HepG2 (cell line): Measurements from ENCODE around the gene SMIM29. TPM values are rescaled to one million over a fixed set of nuclear protein-coding genes. Genes with fewer than 3 reads are reported as not detected.

Experiments used
- ATAC-seq: fragments of 200-7000 bp; cut with Tn5 transposase; 3 replicates; pipeline ENCODE4 v1.9.1; 2020; ENCODE audit warnings: mild to moderate bottlenecking, moderate library complexity
- BruUV-seq: library from RNA; stranded (reverse); fragments of 400-500 nt; replicated peaks from 2 replicates; lab custom pipeline; 2021; lab: Mats Ljungman, UMichigan
- CTCF ChIA-PET: fragments of 300-600 bp; formaldehyde crosslinking; extraction: SDS; loops from one replicate; lab custom pipeline; 2021; ENCODE audit warnings: low total read pairs, inconsistent platforms, low intra/inter-chr PET ratio; lab: Yijun Ruan, JAX
- POLR2A ChIA-PET: fragments of 350-600 bp; sonication (Branson Sonifier 250); formaldehyde crosslinking; loops from one replicate; lab custom pipeline; 2020; ENCODE audit warnings: antibody characterized with exemption, inconsistent platforms; lab: Yijun Ruan, JAX
- DNase-seq: peaks from one replicate; pipeline ENCODE4 v3.0.0-alpha.2; 2015; ENCODE audit warnings: low spot score
- FAIRE-seq: peaks from 3 replicates; lab custom pipeline; 2011; peaks lifted over from hg19 to GRCh38; lab: Jason Lieb, UNC
- H2AFZ ChIP-seq: one replicate; pipeline ENCODE4 v1.6.1; 2011; ENCODE audit warnings: low read length, inconsistent platforms
- H3K27ac ChIP-seq: fragments of 300-600 bp; 3 replicates; pipeline ENCODE4 v1.8.0; 2011; ENCODE audit warnings: mixed run types, mild to moderate bottlenecking, mixed read lengths, low read length, inconsistent platforms; ENCODE audit not compliant: insufficient read depth; ENCODE audit errors: extremely low read length
- H3K27me3 ChIP-seq, 2 experiments: fragments of 200-600 bp in 1 of 2; 2 replicates in 1 of 2; 3 replicates in 1 of 2; pipeline versions ENCODE4 v1.6.0 to v1.8.0; 2011; ENCODE audit warnings: low read length in 2 of 2, mild to moderate bottlenecking in 2 of 2, moderate library complexity in 2 of 2, inconsistent platforms in 1 of 2; ENCODE audit not compliant: insufficient read depth in 2 of 2, control insufficient read depth in 1 of 2
- H3K36me3 ChIP-seq, 2 experiments: fragments of 200-600 bp in 1 of 2; replicated peaks in 1 of 2; 2 replicates in 1 of 2; 3 replicates in 1 of 2; pipeline versions ENCODE4 v1.5.1 to v1.8.0; 2011; ENCODE audit warnings: low read length in 2 of 2, inconsistent platforms in 1 of 2; ENCODE audit not compliant: insufficient read depth in 2 of 2, control insufficient read depth in 1 of 2
- H3K4me1 ChIP-seq: 2 replicates; pipeline ENCODE4 v1.5.1; 2012; ENCODE audit warnings: low read length, inconsistent platforms; ENCODE audit not compliant: insufficient read depth
- H3K4me2 ChIP-seq: 2 replicates; pipeline ENCODE4 v1.6.0; 2011; ENCODE audit warnings: low read depth, low read length, inconsistent platforms
- H3K4me3 ChIP-seq, 3 experiments: fragments of 200-600 bp in 1 of 3; sonication (generic), shearing (Covaris generic) in 1 of 3; replicated peaks in 1 of 3; 2 replicates each; pipeline ENCODE4 v1.5.1; 2011 to 2016; ENCODE audit warnings: low read length in 3 of 3, inconsistent platforms in 2 of 3, low read depth in 2 of 3, mild to moderate bottlenecking in 2 of 3, control low read depth in 1 of 3, mixed read lengths in 1 of 3; ENCODE audit not compliant: insufficient read depth in 1 of 3
- H3K79me2 ChIP-seq: one replicate; pipeline ENCODE4 v1.6.1; 2011; ENCODE audit warnings: low read length, inconsistent platforms; ENCODE audit not compliant: insufficient read depth
- H3K9ac ChIP-seq: 2 replicates; pipeline ENCODE4 v1.6.0; 2011; ENCODE audit warnings: mild to moderate bottlenecking, low read depth, low read length, inconsistent platforms; ENCODE audit not compliant: insufficient read depth
- H3K9me3 ChIP-seq: 2 replicates; pipeline ENCODE4 v1.5.1; 2012; ENCODE audit warnings: mild to moderate bottlenecking, low read length
- H4K20me1 ChIP-seq: 2 replicates; pipeline ENCODE4 v1.6.0; 2011; ENCODE audit warnings: inconsistent platforms, mild to moderate bottlenecking, low read length, moderate library complexity; ENCODE audit not compliant: insufficient read depth
- ATF7-NPFF ChIP-seq: sonication (generic); formaldehyde crosslinking; IDR thresholded peaks from 2 replicates; pipeline ENCODE4 v1.8.1; 2023; ENCODE audit warnings: mild to moderate bottlenecking, low read depth, missing genetic modification reagents, moderate library complexity
- EEA1 ChIP-seq: sonication (generic); formaldehyde crosslinking; IDR thresholded peaks from 2 replicates; pipeline ENCODE4 v1.5.1; 2020; ENCODE audit warnings: mild to moderate bottlenecking, missing genetic modification reagents, borderline replicate concordance
- JDP2 ChIP-seq: sonication (generic); formaldehyde crosslinking; IDR thresholded peaks from 2 replicates; pipeline ENCODE4 v1.8.1; 2022; ENCODE audit warnings: missing genetic modification reagents, borderline replicate concordance
- REL ChIP-seq: sonication (generic); formaldehyde crosslinking; conservative IDR thresholded peaks from 2 replicates; pipeline ENCODE4 v1.8.0; 2022; ENCODE audit warnings: mild to moderate bottlenecking, missing genetic modification reagents, moderate library complexity
- SOX5 ChIP-seq: IDR thresholded peaks from 2 replicates; pipeline ENCODE4 v1.6.1; 2016; ENCODE audit warnings: borderline replicate concordance
- ZNF274 ChIP-seq: sonication (generic); formaldehyde crosslinking; IDR thresholded peaks from 2 replicates; pipeline ENCODE4 v1.5.1; 2020; ENCODE audit warnings: mild to moderate bottlenecking, missing genetic modification reagents
- ZNF326 ChIP-seq: sonication (generic); formaldehyde crosslinking; IDR thresholded peaks from 2 replicates; pipeline ENCODE4 v1.4.0; 2020; ENCODE audit warnings: missing genetic modification reagents, borderline replicate concordance
- ZNF530 ChIP-seq: sonication (generic); formaldehyde crosslinking; IDR thresholded peaks from 2 replicates; pipeline ENCODE4 v1.5.0; 2020; ENCODE audit warnings: low read depth, mild to moderate bottlenecking, missing genetic modification reagents
- ZNF564 ChIP-seq: sonication (generic); formaldehyde crosslinking; IDR thresholded peaks from 2 replicates; pipeline ENCODE4 v1.8.1; 2023; ENCODE audit warnings: mild to moderate bottlenecking, missing genetic modification reagents
- WGBS: methylation state at CpG from one replicate; pipeline ENCODE4 v1.1.6; 2017; ENCODE audit warnings: low lambda C conversion rate; 5-methylcytosine and 5-hydroxymethylcytosine counted together
- in situ Hi-C: cut with HindIII; loops from 2 replicates; pipeline ENCODE4 v1.10.0; 2017; ENCODE audit warnings: low pct_unique_long_range_greater_than_20kb; ENCODE audit not compliant: extremely low pct_ligation_motif_present
- intact Hi-C: fragments of 100-400 bp; cut with micrococcal nuclease; formaldehyde crosslinking; loops from one replicate; pipeline ENCODE4 v1.10.0; 2022; ENCODE audit not compliant: unreplicated experiment
- polyA plus RNA-seq, 8 experiments: library from polyadenylated mRNA; depleted of rRNA in 3 of 8; stranded (reverse) in 7 of 8; unstranded in 1 of 8; fragments of >200 nt; fragmentation: Illumina TruSeq in 4 of 8; extraction: Trizol in 4 of 8; gene quantifications; 2 replicates each; pipeline versions ENCODE4 v1.2.1 to v1.2.3, GENCODE V29; 2011 to 2016; ENCODE audit warnings: low read depth in 4 of 8, missing spikeins in 1 of 8, mixed read lengths in 1 of 8; ENCODE audit not compliant: insufficient read depth in 1 of 8
- total RNA-seq, 5 experiments: library from RNA; depleted of rRNA; stranded (reverse); fragments of >200 nt; fragmentation: Illumina TruSeq; extraction: Trizol; gene quantifications; 2 replicates each; pipeline ENCODE4 v1.2.3, GENCODE V29; 2016; ENCODE audit warnings: low read depth in 1 of 5
- TF ChIP-seq, protein P1 (sequence below): sonication (generic); formaldehyde crosslinking; IDR thresholded peaks from 2 replicates; pipeline ENCODE4 v1.5.0; 2020; ENCODE audit warnings: missing genetic modification reagents
- TF ChIP-seq, protein P2 (sequence below): sonication (generic); formaldehyde crosslinking; IDR thresholded peaks from 2 replicates; pipeline ENCODE4 v1.8.0; 2022; ENCODE audit warnings: missing genetic modification reagents, mild to moderate bottlenecking, inconsistent platforms, borderline replicate concordance

The SMIM29 gene
- total and polyA plus RNA-seq, 2 of the 13 experiments (the other 11 are each of a cell fraction or from before 2014, with no cell fraction given) = 8.8 to 15.3 TPM

DNA sequence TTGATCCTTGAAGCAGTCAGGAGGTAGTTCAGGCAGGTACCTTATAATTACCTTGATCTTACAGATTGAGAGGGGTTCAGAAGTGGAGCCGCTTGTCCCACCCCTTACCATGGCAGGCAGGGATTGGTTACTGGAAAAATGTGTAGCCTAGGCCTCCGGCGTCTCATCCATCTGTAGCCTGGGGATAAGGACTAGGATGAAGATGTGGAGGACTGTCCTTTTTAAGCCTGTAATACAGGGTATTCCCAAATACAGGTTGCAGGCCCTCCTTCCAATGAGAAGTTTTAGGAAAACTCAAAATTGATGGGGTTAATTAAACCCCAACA is 9.3 kb downstream of the SMIM29 start:
- H3K27ac ChIP-seq = no peak overlapping the region
- BruUV-seq = no TSS peak
- POLR2A ChIA-PET = no interaction called here

More for the DNA sequence above, 9.3 kb downstream of the SMIM29 start:
- Histone ChIP-seq H2AFZ (no peak overlapping the region), H3K4me1 (peaks cover 58% of the 10 kb centered on the region), H3K36me3 (peaks cover 22 to 42% of the 10 kb centered on the region in 2 experiments; a peak in 4 of 5 replicates), H3K4me3 (no peak overlapping the region), H4K20me1 (no peaks in the 10 kb centered on the region), H3K4me2 (no peak overlapping the region), H3K9ac (no peak overlapping the region), H3K79me2 (peaks cover 25% of the 10 kb centered on the region), H3K27me3 (no peaks in the 10 kb centered on the region)
- peak; percentile 12 for FAIRE-seq
- CTCF ChIA-PET = no interaction called here
- DNase-seq = no peak
- WGBS = 96% methylated on average over 3 of the region's 3 CpGs
- intact Hi-C loops = no loop called here
- no peak for ATAC-seq
- TF ChIP-seq ZNF274 (no peak), ZNF564 (no peak), ZNF530 (CRISPR knock-in tag) (no peak), SOX5 (CRISPR knock-in tag) (no peak), ATF7-NPFF (CRISPR knock-in tag) (no peak), JDP2 (CRISPR knock-in tag) (no peak), ZNF326 (CRISPR knock-in tag) (no peak), REL (CRISPR knock-in tag) (no peak), EEA1 (CRISPR knock-in tag) (no peak)
- TF ChIP-seq, protein P1, sequence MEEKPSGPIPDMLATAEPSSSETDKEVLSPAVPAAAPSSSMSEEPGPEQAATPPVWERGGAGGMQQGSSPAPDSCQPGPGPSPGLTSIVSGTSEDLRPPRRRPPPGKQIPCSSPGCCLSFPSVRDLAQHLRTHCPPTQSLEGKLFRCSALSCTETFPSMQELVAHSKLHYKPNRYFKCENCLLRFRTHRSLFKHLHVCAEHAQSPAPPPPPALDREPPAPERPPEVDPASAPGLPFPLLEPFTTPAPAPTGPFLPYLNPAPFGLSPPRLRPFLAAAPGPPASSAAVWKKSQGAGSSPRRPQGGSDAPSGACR (CRISPR knock-in tag) = no peak
- TF ChIP-seq, protein P2, sequence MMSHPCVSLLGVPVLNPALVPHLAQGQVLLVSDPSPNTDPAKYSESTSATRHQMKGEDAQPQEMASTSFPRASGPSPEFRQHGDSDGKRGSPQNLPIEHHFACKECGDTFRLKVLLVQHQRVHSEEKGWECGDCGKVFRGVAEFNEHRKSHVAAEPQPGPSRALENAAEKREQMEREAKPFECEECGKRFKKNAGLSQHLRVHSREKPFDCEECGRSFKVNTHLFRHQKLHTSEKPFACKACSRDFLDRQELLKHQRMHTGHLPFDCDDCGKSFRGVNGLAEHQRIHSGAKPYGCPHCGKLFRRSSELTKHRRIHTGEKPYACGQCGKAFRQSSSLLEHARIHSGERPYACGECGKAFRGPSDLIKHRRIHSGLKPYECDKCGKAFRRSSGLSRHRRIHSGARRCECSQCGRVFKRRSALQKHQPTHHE (CRISPR knock-in tag) = no peak
- TF ChIP-seq, all 625 proteins: peak for 0
- in situ Hi-C loops = loop anchor here (25.0 kb wide), 1 partner anchor 373 kb away; no protein-coding TSS in a partner anchor
- H3K9me3 ChIP-seq = no peaks in the 10 kb centered on the region
